GM08714 (cell line): Measurements from ENCODE around the gene PNPLA7.

ENCODE experiments used
- H3K4me3 ChIP-seq: fragments of 200-500 bp; sonication (Bioruptor generic); 2 replicates; pipeline ENCODE4 v1.5.1; 2014; ENCODE audit warnings: mild to moderate bottlenecking, low read length, inconsistent platforms
- ZNF274 ChIP-seq: IDR thresholded peaks from 2 replicates; pipeline ENCODE4 v1.6.1; 2012; ENCODE audit warnings: mild to moderate bottlenecking, low read depth, low read length

PNPLA7 gene

DNA sequence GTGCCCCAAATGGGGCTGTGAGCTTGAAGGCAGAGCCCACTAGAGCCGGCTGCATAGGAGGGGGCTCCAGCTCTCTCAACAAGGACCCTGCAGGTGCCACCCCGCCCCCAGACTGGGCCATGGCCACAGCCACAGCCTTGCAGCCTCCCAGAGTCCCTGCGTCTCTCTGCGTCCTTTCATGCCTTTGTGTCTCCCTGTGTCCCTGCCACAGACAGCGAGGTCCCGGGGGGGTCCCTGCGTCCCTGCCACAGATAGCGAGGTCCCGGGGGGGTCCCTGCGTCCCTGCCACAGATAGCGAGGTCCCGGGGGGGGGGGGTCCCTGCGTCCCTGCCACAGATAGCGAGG is 120.7 kb downstream of the PNPLA7 start:
- no peak for TF ChIP-seq ZNF274
- no peak overlapping the region for H3K4me3 ChIP-seq

DNA sequence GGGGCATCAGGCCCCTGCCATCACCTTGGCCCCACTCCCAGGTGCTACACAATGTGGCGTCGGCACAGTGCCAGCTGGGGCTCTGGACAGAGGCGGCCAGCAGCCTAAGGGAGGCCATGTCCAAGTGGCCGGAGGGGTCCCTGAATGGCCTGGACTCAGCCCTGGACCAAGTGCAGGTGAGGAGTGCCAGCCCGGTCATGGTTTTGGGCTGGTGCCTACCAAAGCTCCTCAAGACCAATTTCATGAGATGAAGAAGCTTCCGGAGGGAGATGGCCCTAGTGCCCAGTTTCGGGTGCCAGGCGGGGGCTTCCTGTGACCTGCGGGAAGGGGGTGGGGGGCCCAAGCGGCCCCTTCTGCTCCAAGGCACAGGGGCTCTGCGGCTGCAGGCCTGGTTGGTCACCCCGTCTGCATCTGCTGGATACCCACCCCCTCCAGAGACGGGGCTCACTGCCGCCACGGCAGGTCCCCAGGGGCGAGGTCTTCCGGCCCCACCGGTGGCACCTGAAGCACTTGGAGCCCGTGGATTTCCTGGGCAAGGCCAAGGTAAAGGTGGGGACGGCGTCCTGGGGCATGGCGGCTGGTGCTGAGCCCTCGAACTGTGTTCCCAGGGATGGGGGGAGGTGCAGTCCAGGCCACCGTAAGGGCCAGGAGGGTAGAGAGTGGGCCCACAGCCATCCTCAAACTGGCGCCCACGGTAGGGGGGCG is 121.2 kb downstream of the PNPLA7 start:
- no peak overlapping the region for H3K4me3 ChIP-seq
- no peak for TF ChIP-seq ZNF274

DNA sequence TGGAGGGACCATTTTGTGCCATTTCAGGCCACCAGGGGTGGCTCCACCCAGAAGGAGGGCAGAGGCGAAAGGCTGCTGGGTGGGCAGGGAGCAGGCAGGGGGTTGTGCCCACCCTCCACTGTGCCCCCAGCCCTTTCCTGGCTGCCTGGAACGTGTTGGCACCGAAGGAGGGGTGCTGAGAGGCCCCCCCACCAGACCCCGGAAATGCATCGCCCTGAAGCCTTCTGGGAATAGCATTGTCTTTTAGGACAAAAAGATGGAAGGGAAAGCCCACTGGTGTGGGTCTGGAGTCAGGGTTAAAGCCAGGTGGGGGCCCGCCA is 121.9 kb downstream of the PNPLA7 start:
- no peak overlapping the region for H3K4me3 ChIP-seq
- no peak for TF ChIP-seq ZNF274

DNA sequence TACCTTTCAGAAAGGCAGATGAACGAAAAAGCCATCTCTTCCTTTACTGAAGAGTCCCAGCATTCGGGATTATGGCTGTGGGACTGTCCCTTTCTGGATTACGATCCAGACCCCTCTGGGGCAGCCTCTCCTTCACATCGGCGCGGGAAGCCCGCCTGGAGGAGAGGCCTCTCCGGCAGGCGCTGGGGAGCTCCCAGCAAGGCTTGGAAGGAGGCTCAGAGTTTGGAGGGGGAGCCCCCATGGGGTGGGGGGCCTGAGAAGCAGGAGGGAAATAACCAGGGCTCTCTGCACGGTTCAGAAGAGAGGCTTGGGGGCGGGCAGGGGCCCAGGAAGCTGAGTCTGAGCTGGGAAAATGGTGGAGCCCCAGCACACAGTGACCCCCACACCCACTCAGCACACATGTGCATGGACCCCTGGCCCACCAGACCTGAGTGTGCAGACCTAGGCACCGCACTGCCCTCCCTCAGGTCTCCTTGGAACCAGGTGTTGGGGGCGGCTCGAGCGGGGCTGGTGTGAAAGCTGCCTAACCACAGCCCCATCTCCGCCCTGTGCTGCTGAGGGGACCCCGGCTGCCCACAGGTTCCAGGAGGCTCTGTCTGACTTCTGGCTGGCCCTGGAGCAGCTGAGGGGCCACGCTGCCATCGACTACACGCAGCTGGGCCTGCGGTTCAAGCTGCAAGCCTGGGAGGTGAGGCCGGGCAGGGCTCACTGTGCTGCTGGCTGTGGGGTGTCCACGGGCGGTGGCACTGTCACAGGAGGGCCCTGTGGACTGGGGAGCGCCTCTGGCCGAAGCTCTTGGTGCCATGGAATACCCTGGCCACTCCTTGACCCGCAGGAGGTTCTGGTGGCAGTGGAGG is 122.5 kb downstream of the PNPLA7 start:
- no peak for TF ChIP-seq ZNF274
- no peak overlapping the region for H3K4me3 ChIP-seq

DNA sequence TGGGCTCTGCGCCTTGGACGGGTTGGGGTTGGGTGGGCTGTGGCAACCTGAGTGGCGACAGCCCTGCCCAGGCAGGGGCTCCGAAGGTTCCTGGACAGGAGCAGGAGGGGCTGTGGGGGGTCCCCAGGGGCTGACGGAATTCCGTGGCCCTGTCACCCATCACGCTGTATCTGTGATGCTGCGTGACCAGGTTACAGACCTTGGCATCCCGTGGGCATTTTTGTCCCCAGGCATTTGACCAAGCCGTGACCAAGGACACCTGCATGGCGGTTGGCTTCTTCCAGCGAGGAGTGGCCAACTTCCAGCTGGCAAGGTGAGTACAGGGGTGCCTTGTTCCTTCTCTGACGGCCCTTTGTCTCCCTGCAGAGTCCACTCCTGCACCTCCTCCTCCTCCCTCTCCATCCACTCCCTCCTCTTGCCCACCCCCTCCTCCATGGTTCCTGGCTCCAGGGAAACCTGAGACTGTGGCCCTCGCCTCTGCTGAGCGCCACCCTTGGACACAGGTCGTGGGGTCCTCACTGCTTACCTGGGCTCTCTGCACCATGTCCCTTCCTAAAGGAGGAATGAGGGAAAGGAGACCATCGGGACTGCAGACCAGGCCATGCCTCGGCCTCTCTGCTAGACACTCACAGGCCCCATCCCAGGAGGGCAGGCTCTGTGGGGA is 124.1 kb downstream of the PNPLA7 start:
- no peak overlapping the region for H3K4me3 ChIP-seq
- no peak for TF ChIP-seq ZNF274

DNA sequence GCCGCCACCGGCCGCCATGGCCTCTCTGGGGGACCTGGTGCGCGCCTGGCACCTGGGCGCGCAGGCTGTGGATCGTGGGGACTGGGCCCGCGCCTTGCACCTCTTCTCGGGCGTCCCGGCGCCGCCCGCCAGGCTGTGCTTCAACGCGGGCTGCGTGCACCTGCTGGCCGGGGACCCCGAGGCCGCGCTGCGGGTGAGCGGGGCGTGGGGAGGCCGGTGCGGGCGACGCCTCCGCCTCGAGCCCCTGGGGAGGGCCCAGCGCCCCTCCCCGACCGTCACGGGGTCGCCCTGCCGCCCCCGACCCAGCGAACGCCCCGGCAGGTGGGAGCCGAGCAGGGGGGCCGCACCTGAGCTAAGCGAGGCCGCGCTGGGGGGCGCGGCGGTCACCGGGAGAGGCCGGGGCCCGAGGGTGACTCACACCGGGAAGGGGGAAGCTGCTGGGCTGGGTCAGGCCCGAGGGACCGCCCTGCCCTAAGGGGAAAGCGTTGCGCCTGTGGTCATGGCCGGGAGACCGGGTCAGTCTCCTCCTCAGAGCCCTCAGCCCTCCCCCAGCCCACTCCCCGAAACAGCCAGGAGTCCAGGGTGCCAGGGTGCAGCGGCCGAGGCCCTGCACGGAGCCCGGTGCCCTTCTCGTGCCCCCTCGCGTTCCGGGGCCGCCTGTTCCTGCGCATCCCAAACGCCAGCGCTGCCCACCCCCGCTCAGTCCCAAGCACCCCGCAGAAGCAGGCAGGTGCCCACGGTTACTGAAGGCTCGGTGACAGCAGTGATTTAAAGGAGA is 126.5 kb downstream of the PNPLA7 start:
- no peak for TF ChIP-seq ZNF274
- peak overlapping the region; percentile 38; the same call in 1 of the 2 replicates for H3K4me3 ChIP-seq

DNA sequence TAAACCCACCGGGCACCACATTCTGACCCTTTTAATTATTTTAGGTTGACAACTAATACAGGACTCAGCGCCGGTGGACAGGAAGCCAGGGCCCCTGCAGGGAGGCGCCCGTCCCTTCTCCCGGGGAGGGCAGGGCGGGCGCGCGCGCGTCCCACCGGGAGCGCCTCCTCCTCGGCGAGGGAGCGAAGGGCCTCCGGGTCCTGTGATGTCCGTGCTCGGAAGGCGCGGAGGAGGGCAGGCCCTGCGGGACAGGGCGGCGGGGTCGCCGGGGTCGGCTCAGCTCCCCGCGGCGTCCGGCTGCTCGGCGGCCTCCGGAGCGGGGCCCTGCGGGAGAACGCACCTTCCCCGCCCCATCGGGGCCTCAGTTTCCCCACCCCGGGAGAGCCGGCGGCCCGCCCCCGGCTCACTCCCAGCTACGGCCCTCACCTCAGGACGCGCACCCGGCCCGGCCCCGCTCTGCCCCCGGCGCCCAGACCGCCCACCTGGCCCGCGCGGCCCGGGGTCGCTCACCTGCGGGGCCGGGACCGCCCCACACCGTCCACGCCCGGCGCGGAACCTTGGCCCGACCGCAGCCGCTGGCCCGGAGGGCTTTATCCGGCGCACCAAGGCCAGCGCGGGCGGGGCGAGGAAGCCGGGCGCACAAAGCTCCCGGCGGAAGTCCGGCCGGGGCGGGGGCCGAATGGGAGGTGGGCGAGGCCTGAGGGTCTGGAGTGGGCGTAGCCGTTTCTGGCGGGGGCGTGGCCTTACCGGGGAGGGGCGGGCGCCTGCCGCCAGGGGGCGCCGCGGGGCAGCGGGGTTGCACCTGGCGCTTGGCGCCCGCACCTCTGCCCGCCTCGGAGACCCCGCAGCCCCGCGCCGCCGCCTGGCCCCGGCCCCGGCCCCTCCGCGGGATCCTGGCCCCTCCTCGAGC is 127.3 kb downstream of the PNPLA7 start, which contains the start of the genes EXD3 and NOXA1:
TSS of gene EXD3 (minus strand) at position 559 of the 910 bp plus-strand sequence. CDS start 27,805 bp downstream, outside the sequence.
TSS of gene NOXA1 (plus strand) at position 790 of the 910 bp plus-strand sequence. CDS start 137 bp downstream, outside the sequence.
- TF ChIP-seq ZNF274: no peak
- H3K4me3 ChIP-seq: peak within 1 kb of the TSS; percentile 75

DNA sequence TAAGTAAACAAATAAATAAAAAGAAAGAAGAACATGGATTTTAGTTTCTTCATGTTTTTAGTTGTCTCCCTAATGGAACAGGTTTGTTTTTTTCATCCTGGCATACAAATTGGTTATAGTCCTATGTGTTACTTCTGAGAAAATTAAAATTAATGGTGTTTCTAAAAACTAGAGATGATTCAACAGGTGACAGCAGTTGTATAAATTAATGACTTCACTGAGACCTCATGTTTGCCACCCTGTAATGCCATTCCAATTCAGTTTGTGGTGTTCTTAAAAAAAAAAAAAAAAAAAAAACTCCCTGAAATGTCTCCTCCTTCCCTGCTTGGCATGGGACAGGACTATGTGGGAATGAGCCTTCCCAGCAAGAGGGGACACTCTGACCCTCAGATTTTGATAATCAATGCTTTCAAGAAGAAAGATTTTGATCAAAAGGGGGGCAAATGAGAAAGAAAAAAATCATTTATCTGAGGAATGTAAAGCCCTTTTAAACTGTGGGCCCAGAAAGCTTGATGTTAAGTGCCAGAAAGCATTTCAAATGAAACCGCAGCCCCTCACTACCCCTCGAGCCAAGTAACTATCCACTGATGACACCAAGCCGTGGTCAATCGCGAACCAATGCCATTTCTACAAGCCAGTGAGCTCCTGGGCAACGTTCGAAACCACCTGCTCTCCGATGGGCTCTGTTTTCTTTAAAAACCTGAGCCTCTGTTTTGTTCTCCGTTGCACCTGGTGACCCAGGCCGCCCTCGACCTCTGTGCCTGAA is 128.2 kb downstream of the PNPLA7 start:
- no peak for TF ChIP-seq ZNF274
- H3K4me3 ChIP-seq: peak overlapping the region; percentile 75

DNA sequence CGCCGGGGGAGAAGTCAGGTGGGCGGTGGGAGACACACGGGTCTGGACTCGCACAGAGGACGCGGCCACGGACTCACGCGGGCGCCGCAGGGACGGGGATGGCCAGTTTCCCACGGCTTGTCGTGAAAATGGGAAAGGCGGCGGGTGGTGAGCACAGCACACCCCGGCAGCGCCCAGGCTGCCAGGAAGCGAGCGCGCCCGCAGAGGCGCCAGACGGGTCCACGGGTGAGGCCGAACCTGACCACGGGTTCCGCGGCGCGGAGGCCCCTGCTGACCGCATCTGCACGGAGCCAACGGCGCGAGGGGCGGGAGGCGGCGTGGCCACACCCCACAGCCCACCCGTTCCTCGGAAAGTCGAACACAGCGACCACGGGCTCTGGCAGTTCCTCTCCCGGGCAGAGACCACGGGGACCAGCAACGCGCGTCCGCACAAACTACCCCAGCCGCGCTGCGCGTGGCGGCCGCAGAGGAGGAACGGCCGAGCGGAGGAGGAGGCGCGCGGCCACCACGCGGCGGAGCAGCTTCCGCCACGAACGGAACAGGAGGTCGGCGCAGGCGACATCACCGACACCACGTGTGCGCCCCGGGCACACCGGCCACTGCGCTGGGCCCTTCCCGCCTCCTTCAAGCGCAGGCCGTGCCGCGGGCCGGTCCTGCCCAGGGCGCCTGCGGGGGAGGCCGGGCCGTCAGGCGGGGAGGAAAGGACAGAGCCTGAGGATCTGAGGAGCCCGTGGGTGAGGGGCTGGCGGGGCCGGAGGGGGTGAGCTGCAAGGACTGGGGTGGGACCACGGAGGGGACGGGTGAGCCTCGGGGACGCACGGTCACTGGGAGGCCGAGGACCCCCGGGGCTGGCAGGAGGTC is 132.8 kb downstream of the PNPLA7 start:
- TF ChIP-seq ZNF274: no peak
- peak overlapping the region; percentile 74; the same call in 1 of the 2 replicates for H3K4me3 ChIP-seq

DNA sequence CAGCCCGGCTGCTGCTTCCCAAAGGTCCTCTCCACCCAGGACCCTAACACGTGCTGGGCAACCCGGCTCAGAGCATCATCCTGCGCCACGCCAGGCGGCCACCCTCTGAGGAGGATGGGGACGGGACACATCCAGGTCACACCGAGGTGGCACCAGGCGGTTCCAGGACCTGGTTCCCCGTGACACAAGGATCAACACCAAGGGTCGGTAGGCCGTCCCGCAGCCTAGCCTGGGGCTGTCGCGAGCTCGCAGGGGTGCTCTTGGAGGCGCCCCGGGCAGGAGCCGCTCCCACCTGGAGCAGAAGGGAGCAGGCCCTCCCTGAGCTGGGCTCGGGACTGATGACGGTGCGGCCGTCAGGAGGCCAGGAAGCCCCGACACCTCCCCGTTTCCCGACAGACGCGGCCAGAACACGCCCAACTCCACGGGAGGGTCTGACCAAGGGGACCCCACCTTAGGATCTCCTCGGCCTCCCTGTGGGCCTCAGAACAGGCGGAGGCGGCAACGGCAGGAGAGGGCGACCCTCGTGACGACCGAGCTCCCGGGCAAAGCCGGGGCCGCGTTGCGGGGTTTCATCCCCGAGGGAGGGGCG is 133.5 kb downstream of the PNPLA7 start:
- peak overlapping the region; percentile 74; the same call in 1 of the 2 replicates for H3K4me3 ChIP-seq

DNA sequence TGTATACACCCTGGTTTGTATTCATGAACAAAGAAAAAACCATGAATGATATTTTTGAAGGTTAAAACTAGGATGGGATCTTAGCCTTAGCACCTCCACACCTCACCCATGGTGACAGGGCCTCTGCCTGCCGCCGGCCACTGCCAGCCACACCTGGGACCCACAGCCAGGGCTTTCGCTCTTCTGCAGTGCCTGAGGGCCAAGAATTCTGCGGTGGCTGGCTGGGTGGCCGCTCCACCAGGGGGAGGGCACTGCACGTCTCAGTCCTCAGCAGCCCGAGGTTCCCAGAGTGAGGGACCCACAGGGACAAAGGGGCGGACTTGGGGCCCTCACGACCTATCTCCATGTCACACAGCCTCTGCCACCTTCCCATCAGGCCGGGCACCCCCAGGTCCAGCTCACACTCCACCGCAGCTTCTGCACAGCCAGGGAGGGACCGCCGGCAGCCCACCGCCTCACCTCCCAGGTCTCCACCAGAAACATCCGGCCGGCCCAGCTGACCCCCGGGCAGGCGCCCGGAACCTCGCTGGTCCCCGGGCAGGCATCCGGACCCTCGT is 134.1 kb downstream of the PNPLA7 start:
- no peak overlapping the region for H3K4me3 ChIP-seq

More for the DNA sequence above, 133.5 kb downstream of the PNPLA7 start:
- TF ChIP-seq ZNF274: no peak

More for the DNA sequence above, 134.1 kb downstream of the PNPLA7 start:
- no peak for TF ChIP-seq ZNF274
